HG03196 (cell line): ENCODE measurements around the gene TRIM27.
"Not testable (repeated sequence)": the region's sequence is repeated elsewhere in the genome, so short reads cannot be mapped to it uniquely, and the experiment has no call there.

Experiments
- ATAC-seq: cut with Tn5 transposase; IDR thresholded peaks from one replicate; pipeline ENCODE4 v1.9.1; 2021; ENCODE audit not compliant: unreplicated experiment

Gene TRIM27

DNA sequence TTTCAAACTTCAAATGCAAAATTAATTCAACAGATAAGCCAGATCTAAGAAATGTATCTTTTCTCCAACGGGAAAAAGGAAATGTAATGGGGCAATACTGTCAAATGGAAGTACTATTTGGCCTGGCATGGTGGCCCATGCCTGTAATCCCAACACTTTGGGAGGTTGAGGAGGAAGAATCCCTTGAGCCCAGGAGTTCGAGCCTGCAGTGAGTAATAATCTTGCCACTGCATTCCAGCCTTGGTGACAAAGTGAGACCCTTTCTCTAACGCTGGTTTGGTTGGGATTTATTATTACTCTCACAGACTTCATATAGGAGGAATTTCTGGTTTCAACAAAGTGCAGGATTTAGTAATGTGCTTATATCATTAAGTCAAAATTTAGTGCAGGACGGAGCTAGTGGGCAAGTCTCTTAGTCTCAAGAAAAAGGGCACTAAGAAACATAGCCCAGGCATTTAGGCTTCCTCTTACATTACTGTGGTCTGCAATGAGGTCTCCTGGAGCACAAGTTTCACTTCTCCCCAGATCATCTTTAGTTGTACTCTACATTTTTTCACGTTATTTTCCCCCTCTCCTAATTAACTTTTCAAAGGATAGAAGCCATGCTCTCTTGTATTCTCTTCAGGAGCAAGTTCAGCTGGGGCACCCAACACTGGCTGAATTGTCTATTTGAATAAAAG, 23.1 kb downstream of the TRIM27 start:
- ATAC-seq = no peak

DNA sequence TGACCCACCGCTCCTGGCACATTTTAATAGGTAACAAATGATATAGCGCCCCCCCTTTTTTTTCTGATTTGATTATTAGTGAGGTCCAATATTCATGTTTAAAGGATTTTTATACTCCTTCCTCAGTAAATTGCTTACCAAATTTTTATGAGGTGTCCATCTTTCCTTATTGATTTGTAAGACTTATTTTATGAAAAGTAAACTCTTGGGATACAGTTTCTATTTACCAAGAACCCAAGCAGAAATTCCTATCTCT, 25.1 kb downstream of the TRIM27 start:
- no peak for ATAC-seq

DNA sequence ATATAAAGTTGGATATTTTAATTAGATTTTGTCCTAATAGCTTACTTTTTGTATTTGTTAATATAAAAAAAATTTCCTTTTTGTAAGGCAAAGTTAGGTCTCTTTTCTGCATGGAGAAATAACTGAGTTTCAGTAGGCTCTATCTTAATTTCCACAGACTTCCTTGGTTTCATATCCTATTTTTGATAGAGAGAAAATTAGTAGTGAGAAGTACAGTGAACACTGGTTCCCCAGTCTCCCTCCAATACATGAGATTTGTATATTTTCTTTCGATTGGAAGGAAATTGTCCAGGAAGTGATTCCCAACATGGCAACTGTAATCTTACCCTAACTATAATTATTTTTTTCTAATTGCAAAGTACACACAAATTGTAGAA, 26.4 kb downstream of the TRIM27 start:
- no peak for ATAC-seq

DNA sequence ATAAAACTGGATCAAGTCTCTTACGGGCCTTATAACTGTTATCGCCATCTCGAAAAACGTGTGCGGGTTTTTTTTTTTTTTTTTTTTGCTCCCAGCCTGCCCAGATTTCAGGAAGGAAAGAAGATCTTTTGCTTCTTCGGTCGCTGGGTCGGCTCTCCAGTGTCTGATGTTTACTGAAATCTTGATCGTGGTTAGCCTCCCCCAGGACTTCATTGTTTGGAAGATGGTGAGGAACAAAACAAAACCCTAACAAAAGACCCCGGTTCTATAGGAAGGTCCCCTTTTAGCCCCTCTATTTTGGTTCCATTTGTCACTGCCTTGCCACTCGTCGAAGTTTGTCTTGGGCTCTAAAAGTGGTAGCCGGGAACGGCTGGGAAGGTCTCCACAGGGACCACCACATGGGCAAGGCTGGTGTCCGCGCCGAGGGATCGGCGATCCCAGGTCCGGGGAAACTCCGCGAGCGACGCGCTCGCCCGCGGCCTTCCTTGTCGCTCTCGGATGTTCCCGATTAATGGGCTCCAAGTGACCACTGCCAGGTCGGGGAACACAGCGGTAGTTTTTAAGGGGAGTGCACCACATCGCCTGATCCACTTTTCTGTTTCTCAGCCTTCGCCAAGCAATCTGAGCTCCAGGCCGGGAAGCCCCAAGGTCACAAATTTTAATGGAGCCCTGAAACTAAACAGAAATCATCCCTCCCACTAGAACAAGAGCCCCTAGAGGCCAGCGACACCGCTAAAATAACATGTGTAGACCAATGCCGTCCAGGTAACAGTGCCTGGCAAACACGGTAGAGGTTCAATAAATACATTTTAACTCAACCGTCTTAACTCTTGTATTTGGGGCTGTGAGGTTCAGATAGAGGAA, 27.0 kb downstream of the TRIM27 start:
- peak; percentile 20 for ATAC-seq

DNA sequence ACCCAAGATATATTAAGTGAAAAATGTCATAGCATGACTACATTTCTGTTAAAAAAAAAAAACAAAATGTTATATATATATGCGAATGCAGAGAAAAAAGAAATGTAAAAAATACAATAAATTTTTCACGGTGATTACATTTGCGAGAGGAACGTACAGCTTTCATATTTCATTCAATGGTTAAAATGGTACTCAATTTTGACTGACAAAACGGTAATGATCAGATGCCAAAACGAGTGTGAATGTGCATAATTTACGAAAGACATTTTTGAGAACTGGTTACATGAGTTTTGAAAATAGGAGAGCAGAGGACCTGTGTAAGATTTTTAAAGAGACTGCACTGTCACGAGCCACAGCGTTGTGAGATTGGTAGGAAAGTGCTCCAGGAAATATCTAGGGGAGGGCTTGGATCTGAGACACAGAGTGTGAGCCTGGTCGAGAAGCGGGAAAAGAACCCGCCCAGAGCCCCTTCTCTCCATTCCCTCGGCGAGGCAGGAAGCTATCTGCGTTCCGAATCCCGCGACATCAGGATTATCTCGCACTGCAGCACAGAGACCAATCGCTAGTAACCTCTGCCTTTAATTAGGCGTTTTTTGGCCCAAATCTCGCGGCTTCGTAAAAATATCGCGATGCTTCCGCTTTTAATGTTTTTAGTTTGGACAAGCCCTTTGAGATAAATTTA, 28.5 kb downstream of the TRIM27 start:
- ATAC-seq = peak; percentile 74

DNA sequence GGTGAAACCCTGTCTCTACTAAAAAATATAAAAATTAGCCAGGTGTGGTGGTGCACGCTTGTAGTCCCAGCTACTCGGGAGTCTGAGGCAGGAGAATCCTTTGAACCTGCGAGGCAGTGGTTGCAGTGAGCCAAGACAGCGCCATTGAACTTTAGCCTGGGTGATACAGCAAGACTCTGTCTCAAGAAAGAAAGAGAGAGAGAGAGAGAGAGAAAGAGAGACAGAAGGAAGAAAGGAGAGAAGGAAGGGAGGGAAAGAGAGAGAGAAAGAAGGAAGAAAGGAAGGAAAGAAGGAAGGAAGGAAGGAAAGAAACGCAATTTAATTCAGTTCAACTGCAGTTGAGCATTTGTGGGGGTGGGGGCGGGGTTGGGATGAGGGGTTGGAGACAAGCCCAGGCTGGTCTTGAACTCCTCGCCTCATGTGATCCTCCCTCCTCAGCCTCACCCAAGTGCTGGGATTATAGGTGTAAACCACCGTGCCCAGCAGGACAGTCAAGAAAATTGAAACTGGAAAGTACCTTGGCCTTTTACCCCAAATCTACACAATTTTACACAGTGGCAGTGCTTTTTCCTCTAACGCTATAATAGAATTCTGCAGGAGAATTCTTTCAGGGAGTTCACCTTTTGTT, 30.5 kb downstream of the TRIM27 start:
- ATAC-seq = no peak

DNA sequence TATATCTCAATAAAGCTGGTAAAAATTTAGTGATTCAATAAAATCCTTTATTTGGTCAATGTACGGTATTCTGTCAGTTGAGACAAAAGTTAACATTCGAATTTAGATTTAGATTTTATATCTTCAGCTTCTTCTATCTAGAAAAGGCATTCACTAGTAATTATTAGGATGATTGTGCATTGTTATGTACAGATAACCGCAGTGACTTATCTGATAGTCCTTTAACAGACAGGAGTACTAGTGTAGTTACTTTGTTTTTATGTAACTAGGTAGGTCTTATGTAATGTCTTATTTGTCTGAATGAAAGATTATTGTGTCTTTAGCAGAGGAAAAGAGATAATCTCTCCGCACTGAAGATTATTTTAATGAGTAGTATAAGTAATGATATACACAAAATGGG, 31.3 kb downstream of the TRIM27 start:
- no peak for ATAC-seq

DNA sequence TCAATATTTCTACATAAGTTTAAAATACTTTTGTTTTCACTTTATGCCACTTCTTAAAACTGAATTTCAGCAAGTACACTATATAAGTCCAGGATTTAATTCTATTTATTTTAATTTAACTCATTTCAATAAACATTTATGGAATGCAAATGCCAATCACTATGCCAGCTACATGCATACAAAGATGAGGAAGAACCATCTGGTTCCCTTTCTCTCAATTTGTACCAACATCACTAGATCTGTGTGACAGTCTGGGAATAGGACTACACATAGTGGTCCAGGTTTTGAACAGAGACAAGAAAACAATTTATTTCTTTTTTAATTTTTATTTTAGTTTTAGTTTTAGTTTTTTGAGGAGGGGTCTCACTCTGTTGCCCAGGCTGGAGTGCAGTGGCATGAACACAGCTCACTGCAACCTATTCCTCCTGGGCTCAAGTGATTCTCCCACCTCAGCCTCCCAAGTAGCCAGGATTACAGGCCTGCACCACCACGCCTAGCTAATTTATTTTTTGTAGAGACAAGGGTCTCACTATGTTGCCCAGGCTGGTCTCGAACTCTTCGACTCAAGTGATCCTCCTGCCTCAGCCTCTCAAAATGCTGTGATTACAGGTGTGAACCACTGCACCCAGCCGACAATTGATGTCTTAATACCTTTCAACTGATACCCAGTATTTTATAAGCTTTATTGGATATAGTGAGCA, 35.8 kb downstream of the TRIM27 start:
- ATAC-seq = no peak

DNA sequence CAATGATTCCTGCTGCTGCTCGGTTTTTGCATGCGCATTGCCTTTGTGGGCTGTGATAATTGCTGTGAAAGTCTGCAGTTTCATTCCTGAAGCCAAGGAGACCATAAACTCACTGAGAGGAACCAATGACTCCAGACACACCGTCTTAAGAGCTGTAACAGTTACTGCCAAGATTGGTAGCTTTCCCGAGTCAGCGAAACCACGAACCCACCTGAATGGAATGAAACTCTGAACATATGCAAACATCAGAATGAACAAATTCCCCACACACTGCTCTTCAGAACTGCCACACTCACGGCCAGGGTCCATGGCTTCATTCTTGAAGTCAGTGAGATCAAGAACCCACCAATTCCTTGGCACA, 37.7 kb downstream of the TRIM27 start:
- no peak for ATAC-seq

DNA sequence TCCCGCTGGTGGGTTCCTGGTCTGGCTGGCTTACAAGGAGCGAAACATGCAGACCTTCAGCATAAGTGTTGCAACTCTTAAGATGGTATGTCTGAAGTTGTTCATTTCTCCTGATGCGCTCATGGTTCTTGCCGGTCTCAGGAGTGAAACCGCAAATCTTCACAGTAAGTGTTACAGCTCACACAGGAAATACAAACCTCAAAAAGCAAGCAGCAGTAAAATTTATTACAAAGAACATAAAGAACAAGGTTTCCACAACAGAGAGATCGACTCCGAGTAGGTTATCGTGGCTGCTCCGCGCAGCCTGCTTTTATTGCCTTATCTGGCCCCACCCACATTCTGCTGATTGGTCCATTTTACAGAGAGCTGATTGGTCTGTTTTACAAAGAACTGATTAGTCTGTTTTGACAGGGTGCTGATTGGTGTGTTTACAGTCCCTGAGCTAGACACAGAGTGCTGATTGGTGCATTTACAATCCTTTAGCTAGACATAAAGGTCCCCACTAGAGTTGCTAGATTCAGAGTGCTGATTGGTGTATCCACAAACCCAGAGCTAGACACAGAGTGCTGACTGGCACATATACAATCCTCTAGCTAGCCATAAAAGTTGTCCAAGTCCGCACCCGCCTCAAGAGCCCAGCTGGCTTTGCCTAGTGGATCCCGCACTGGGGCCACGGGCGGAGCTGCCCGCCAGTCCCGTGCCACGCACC, 39.2 kb downstream of the TRIM27 start:
- ATAC-seq = no peak

DNA sequence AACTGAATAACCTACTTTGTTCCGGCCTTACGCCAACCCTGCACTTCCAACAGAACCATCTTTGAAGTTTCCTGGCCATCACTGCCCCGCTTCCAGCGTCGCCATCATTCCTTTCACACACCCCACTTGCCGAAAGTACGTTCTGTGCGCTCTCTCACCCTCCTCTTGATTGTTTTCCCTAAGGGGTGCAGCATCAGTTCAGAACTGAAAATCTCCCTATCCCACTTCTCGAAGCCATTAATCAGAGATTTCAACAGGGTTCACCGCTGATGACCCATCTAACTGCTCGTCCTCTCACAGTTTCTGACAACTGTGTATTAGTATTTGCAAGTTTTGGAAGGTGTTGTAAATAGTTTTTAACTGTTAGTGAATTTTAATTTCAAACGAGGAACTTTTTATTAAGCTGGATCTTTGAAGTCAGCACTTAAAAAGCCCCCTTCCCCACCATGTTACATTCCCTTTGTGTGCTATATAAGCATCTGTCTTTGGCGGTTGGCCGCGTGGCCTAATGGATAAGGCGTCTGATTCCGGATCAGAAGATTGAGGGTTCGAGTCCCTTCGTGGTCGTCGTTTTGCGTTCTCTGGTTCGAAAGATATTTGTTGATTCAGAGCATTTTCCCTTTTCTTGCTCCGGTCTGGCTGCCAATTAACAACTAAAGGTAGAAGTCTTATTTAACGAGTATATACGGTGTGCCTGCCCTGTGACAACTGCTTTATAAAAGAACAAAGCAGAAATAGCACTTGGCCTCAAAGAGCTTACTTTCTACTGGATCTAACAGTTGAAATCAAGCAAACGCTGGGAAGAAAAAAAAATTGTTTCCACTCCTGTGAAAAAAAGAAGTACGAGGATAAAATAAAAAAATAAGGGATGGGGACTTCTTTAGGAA, 42.6 kb downstream of the TRIM27 start:
- no peak for ATAC-seq

DNA sequence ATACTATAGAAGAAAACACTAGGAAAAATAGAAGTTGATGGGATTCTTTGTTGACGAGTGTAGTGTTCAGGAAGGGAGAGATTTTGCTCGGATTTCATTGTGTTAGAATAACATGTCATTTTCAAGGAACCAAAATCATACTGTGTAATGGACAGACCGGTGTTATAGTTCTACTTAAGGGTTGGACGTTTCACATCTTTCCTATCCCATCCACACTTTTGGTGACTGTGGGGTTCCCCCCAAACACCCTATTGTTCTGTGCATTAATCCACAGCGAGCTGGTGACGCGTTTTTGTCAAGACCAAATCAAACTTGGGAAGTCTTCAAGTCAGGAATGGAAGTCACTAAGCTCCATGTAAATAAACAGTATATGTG, 43.3 kb downstream of the TRIM27 start:
- no peak for ATAC-seq

DNA sequence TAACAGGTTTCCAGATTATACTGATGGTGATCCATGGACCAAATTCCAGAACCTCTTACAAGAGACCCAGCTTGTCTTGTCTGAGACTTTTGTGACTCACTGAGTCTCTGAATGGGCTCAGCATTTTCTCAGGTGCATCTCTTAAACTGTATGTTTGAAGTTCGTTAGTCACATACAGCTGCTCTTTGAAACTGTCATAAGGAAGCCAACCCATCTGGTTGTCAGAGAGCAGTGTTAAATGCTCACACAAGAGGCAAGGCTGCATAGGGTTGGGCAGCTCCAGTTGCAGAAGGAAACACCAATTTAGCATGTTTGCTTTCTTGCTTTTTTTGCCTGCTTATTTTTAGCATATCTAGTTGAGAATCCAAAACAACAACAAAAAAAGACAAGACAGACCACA, 47.1 kb downstream of the TRIM27 start:
- ATAC-seq = no peak

DNA sequence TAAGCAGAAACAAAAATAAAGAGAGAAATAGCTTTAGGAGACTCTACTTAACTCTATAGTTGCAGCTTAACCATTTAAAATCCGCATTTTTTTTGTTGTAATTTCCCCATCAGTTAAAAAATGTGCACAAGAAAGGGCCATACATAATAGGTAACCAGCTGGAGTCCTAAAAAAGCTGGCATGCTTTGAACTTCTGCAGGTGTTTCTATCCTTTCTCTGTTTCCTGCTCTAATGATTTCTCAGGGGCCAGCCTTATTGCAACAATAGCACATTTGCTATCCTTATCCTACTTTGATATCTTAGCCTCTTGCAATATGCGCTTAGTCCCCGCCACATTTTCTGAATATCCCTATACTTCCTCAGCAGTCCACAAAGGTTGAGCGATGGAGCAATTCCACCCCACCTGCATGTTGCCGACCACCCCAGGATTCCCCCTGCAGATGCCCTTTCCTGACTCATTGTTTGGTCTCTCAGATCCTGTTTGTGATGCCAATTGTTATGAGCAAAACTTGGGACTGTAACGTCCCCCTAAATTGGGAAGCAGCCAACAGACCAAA, 48.5 kb downstream of the TRIM27 start:
- no peak for ATAC-seq

DNA sequence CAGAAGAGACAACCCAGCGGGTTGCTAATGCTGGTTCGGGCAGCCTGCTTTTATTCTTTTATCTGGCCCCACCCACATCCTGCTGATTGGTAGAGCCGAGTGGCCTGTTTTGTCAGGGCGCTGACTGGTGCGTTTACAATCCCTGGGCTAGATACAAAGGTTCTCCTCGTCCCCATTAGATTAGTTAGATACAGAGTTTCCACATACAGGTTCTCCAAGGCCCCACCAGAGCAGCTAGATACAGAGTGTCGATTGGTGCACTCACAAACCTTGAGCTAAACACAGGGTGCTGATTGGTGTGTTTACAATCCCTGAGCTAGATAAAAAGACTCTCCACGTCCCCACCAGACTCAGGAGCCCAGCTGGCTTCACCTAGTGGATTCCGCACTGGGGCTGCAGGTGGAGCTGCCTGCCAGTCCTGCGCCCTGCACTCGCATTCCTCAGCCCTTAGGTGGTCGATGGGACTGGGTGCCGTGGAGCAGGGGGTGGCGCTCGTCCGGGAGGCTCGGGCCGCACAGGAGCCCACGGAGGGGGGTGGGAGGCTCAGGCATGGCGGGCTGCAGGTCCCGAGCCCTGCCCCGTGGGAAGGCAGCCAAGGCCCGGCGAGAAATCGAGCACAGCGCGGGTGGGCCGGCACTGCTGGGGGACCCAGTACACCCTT, 51.5 kb downstream of the TRIM27 start:
- not testable (repeated sequence) for ATAC-seq

DNA sequence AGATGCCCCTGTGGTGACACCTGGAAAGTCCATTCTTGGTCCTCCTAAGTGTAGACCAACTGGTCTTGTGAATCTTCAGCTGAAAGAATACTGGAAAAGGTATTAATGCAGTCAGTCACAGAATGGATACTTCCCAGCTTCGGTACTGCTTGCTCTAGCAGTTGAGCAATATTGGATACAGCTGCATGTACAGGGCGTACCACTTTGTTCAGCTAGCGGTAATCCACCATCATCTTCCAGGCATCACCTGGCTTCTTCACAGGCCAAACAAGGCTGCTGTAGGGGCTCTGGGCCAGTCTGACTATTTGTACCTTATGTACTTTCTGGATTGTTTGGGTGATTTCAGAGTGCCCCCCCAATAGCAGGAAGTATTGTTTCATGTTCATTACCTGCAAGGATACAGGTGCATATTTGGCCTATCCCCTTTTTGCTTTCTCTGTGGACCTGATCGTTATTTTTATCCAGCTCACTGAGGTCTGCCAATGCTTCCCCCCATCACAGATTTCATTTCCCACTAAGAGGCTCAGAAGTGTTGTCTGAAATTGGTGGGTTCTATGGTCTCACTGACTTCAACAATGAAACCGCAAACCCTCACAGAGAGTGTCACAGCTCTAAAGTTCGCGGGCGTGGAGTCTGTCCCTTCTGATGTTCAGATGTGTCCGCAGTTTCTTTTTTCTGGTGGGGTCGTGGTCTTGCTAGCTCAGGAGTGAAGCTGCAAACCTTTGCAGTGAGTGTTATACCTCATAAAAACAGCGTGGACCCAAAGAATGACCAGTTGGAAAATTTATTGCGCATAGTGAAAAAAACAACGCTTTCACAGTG, 52.2 kb downstream of the TRIM27 start:
- no peak for ATAC-seq

DNA sequence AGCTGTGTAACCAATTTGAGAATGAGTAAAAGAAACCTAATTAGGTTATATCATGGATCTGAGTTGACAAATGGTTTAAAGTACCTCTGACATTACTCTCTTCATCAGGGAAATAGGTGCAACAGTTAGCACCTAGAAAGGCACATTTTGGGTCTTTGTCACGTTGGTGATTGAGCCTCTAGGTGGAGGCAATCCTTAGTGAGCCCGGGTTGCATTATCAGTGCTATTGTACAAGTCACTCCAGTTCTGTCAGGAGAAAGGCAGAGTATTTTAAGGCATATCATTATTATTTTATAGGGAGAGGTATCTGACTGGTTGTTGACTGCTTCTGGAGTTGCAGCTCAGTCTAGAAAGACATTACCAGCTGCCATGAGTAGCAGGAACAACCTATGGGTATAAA, 54.9 kb downstream of the TRIM27 start:
- no peak for ATAC-seq

DNA sequence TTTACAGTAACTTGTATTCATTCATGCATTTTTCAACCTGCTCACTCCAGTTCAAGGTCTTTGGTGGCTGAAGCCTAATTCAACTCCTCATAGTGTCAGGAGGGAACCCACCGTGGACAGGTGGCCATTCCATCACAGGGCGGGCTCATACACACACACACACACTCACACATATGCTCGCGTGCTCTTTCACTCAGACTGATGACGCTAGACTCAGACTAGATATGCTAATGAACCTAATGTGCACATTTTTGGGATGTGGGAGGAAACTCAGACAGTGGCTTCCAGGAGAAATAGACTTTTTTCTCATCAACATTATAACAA, 56.7 kb downstream of the TRIM27 start:
- no peak for ATAC-seq
